ENCODE measurements around the gene HABP4. TPM values are rescaled to one million over a fixed set of nuclear protein-coding genes. Genes with fewer than 3 reads are reported as not detected.

Gene HABP4
- total RNA-seq, 4 donors from 2014 or later, result 1.9 to 11.3 (median 5.0) TPM

- no peak for TF ChIP-seq POLR2AphosphoS5 (IDR thresholded peaks at IDR 0.05)
- TF ChIP-seq CTCF (IDR thresholded peaks at IDR 0.05), result no peak
- TF ChIP-seq POLR2A (IDR thresholded peaks at IDR 0.05), result no peak
- TF ChIP-seq EP300 (IDR thresholded peaks at IDR 0.05; ENCODE audit: low read depth), result no peak
- intact Hi-C loops (cut with DNase I; ENCODE audit: low total_unique reads), result no loop called here
- peak overlapping the region in 1 of 4 donors; percentile 32 for H3K27ac ChIP-seq
Observed at GRCh38 chr9:96485280-96485679, 35.3 kb downstream of the HABP4 start.

GRCh38 chr9:96486386-96487028, 36.5 kb downstream of the HABP4 start:
- Histone ChIP-seq H3K27ac (peak overlapping the region; percentile 32 to 66 (median 52)), H3K36me3 (no peaks in the 10 kb centered on the region), H3K9me3 (no peaks in the 10 kb centered on the region), H3K4me3 (no peak overlapping the region), H3K4me1 (peaks cover 0 to 19% (median 5%) of the 10 kb centered on the region in 4 donors), H3K27me3 (no peaks in the 10 kb centered on the region)
- DNase-seq, result peak; percentile 25
- intact Hi-C loops (cut with DNase I; ENCODE audit: low total_unique reads) (no loop called here), in situ Hi-C loops (cut with MboI; ENCODE audit: low pct_ligation_motif_present in 1 of 4, low pct_unique_long_range_greater_than_20kb in 1 of 4, low sequenced_read_pairs in 3 of 4) (no loop called here)
- TF ChIP-seq CTCF (IDR thresholded peaks at IDR 0.05) (no peak), EP300 (IDR thresholded peaks at IDR 0.05; ENCODE audit: low read depth) (no peak), POLR2A (IDR thresholded peaks at IDR 0.05) (no peak), POLR2AphosphoS5 (IDR thresholded peaks at IDR 0.05) (no peak)
- WGBS, 2 donors (ENCODE audit: low coverage in 1 of 2), result 46 to 69% methylated on average over 2 to 7 of the region's 7 CpGs

More at GRCh38 chr9:96485280-96485679, 35.3 kb downstream of the HABP4 start:
- in situ Hi-C loops (cut with MboI; ENCODE audit: low pct_ligation_motif_present in 1 of 4, low pct_unique_long_range_greater_than_20kb in 1 of 4, low sequenced_read_pairs in 3 of 4), result no loop called here
- Histone ChIP-seq H3K4me1 (peaks cover 0 to 19% (median 5%) of the 10 kb centered on the region in 4 donors), H3K36me3 (no peaks in the 10 kb centered on the region), H3K4me3 (no peak overlapping the region), H3K27me3 (no peaks in the 10 kb centered on the region), H3K9me3 (no peaks in the 10 kb centered on the region)
- WGBS, 2 donors (ENCODE audit: low coverage in 1 of 2), result 94 to 100% methylated on average over 1 to 16 of the region's 16 CpGs
- DNase-seq, result no peak

GRCh38 chr9:96487029-96487396, 37.0 kb downstream of the HABP4 start:
- no peaks in the 10 kb centered on the region for H3K9me3 ChIP-seq
- in situ Hi-C loops (cut with MboI; ENCODE audit: low pct_ligation_motif_present in 1 of 4, low pct_unique_long_range_greater_than_20kb in 1 of 4, low sequenced_read_pairs in 3 of 4) (no loop called here), intact Hi-C loops (cut with DNase I; ENCODE audit: low total_unique reads) (no loop called here)
- no peak overlapping the region for H3K4me3 ChIP-seq
- no peak for TF ChIP-seq EP300 (IDR thresholded peaks at IDR 0.05; ENCODE audit: low read depth)
- no peak for TF ChIP-seq CTCF (IDR thresholded peaks at IDR 0.05)
- no peak for TF ChIP-seq POLR2A (IDR thresholded peaks at IDR 0.05)
- no peak for TF ChIP-seq POLR2AphosphoS5 (IDR thresholded peaks at IDR 0.05)
- H3K27me3 ChIP-seq, result no peaks in the 10 kb centered on the region
- peak overlapping the region; percentile 32 to 66 (median 52) for H3K27ac ChIP-seq
- H3K4me1 ChIP-seq, result peaks cover 0 to 19% (median 5%) of the 10 kb centered on the region in 4 donors
- WGBS, 2 donors (ENCODE audit: low coverage in 1 of 2), result 29 to 55% methylated on average over 1 of the region's 1 CpG
- H3K36me3 ChIP-seq, result no peaks in the 10 kb centered on the region
- no peak for DNase-seq

- in situ Hi-C loops (cut with MboI; ENCODE audit: low pct_ligation_motif_present in 1 of 4, low pct_unique_long_range_greater_than_20kb in 1 of 4, low sequenced_read_pairs in 3 of 4), result no loop called here
- no peak overlapping the region for H3K4me3 ChIP-seq
- no peak for DNase-seq
- no peak for TF ChIP-seq CTCF (IDR thresholded peaks at IDR 0.05)
- no peak for TF ChIP-seq EP300 (IDR thresholded peaks at IDR 0.05; ENCODE audit: low read depth)
- H3K4me1 ChIP-seq, result peaks cover 0 to 19% (median 5%) of the 10 kb centered on the region in 4 donors
- peak overlapping the region in 1 of 4 donors; percentile 11 for H3K27ac ChIP-seq
- no peaks in the 10 kb centered on the region for H3K9me3 ChIP-seq
- H3K36me3 ChIP-seq, result no peaks in the 10 kb centered on the region
- no peaks in the 10 kb centered on the region for H3K27me3 ChIP-seq
- intact Hi-C loops (cut with DNase I; ENCODE audit: low total_unique reads), result no loop called here
- 84% methylated on average over 10 of the region's 10 CpGs; no CpG with 5 or more reads in 1 of the 2 donors for WGBS, 2 donors (ENCODE audit: low coverage in 1 of 2)
Observed at GRCh38 chr9:96487949-96488348, 38.0 kb downstream of the HABP4 start.

Measured in transverse colon (tissue), 4 donors.